ENCODE data around the gene GSTP1. TPM values are rescaled to one million over a fixed set of nuclear protein-coding genes. Genes with fewer than 3 reads are reported as not detected.

Gene GSTP1
- total and polyA plus RNA-seq, 2 of the 8 experiments (the other 6 are each of a cell fraction or from before 2014, with no cell fraction given), result 1,454 to 3,329 TPM

GRCh38 chr11:67608486-67608885, 24.9 kb downstream of the GSTP1 start:
- DNase-seq (ENCODE audit: low read depth in 1 of 2, low spot score in 2 of 2), result no peak
- H4K91ac ChIP-seq (replicated peaks; ENCODE audit: insufficient read length, low read length), result no peak overlapping the region
- H2BK20ac ChIP-seq (ENCODE audit: low read length), result no peak overlapping the region
- H2BK120ac ChIP-seq (replicated peaks; ENCODE audit: low read depth, low read length), result no peak overlapping the region
- H3K56ac ChIP-seq (replicated peaks; ENCODE audit: insufficient read length, low read depth, low read length), result no peak overlapping the region
- H3K4me2 ChIP-seq (ENCODE audit: insufficient read depth in 1 of 2, low read depth in 2 of 2, low read length in 2 of 2), result no peak overlapping the region
- H4K5ac ChIP-seq (ENCODE audit: insufficient read length, low read depth, low read length), result no peak overlapping the region
- no peak overlapping the region for H3K4me3 ChIP-seq (ENCODE audit: extremely low read depth in 1 of 4, insufficient read depth in 2 of 4, low read depth in 3 of 4, low read length in 4 of 4)
- CTCF ChIA-PET (ENCODE audit: partially characterized antibody), result interaction anchor here (0.6 to 1.9 kb wide), 10 partner anchors 8 to 159 kb away, joined by 3 to 7 read pairs (median 4); no protein-coding TSS in a partner anchor
- TF ChIP-seq NANOG (IDR thresholded peaks at IDR 0.05; ENCODE audit: insufficient read depth, low read depth, low read length, poor library complexity, severe bottlenecking) (no peak), JUND (IDR thresholded peaks at IDR 0.05; ENCODE audit: low read length) (no peak), GTF2F1 (IDR thresholded peaks at IDR 0.05; ENCODE audit: borderline replicate concordance, low read depth, low read length) (no peak), TAF7 (optimal IDR thresholded peaks at IDR 0.05; ENCODE audit: borderline replicate concordance, low read depth, low read length) (no peak), YY1 (IDR thresholded peaks at IDR 0.05; ENCODE audit: low read depth, low read length) (no peak), KDM1A (IDR thresholded peaks at IDR 0.05; ENCODE audit: borderline replicate concordance, low read length) (no peak), FOSL1 (IDR thresholded peaks at IDR 0.05; ENCODE audit: insufficient read depth, low read depth, low read length) (no peak), RFX5 (IDR thresholded peaks at IDR 0.05; ENCODE audit: borderline replicate concordance, low read depth, low read length) (no peak), SRF (IDR thresholded peaks at IDR 0.05; ENCODE audit: low read depth, low read length) (no peak), TEAD4 (IDR thresholded peaks at IDR 0.05; ENCODE audit: low read depth, low read length) (no peak), BCL11A (IDR thresholded peaks at IDR 0.05; ENCODE audit: low read depth in 2 of 2, low read length in 2 of 2) (no peak), EZH2 (IDR thresholded peaks at IDR 0.05; ENCODE audit: low read depth, low read length, severe bottlenecking) (no peak), MAFK (IDR thresholded peaks at IDR 0.05; ENCODE audit: low read depth, low read length) (no peak)
- no peak overlapping the region for H3K23ac ChIP-seq (ENCODE audit: insufficient read length)
- 92% methylated on average over 8 of the region's 8 CpGs; no CpG with 5 or more reads in 1 of the 2 experiments for WGBS, 2 experiments (ENCODE audit: extremely low coverage in 1 of 2, insufficient coverage in 1 of 2, insufficient read length in 1 of 2, insufficient replicate concordance in 2 of 2, low coverage in 1 of 2, low lambda C conversion rate in 2 of 2, missing lambda C conversion rate in 1 of 2)
- no peaks in the 10 kb centered on the region for H3K9me3 ChIP-seq (ENCODE audit: insufficient read depth in 2 of 2, low read depth in 1 of 2, low read length in 1 of 2)
- no peak overlapping the region for H3K9ac ChIP-seq (replicated peaks in 1 of 4; ENCODE audit: extremely low read depth in 1 of 4, low read depth in 3 of 4, low read length in 3 of 4)
- no peak for FAIRE-seq
- no peak overlapping the region for H3K4ac ChIP-seq (replicated peaks; ENCODE audit: insufficient read length, low read depth, low read length)
- H3K27me3 ChIP-seq (replicated peaks in 1 of 4; ENCODE audit: control insufficient read depth in 3 of 4, extremely low read depth in 1 of 4, insufficient read depth in 3 of 4, low read length in 3 of 4), result peaks cover 0 to 4% (median 0%) of the 10 kb centered on the region in 4 experiments; a peak in 2 of 7 replicates
- peaks cover 5 to 19% (median 12%) of the 10 kb centered on the region in 4 experiments; a peak in 7 of 8 replicates for H3K36me3 ChIP-seq (ENCODE audit: control insufficient read depth in 2 of 4, insufficient read depth in 4 of 4, low read length in 3 of 4)
- H2BK5ac ChIP-seq (ENCODE audit: low read depth, low read length), result no peak overlapping the region
- POLR2A ChIA-PET (ENCODE audit: partially characterized antibody), result interaction anchor here (0.9 to 2.7 kb wide), 8 partner anchors 11 to 25 kb away, joined by 3 to 17 read pairs (median 4); partner anchors contain the start of gene GSTP1
- H2BK15ac ChIP-seq (ENCODE audit: low read length), result no peak overlapping the region
- peaks cover 0 to 8% of the 10 kb centered on the region in 2 experiments; a peak in 1 of 4 replicates for H3K79me2 ChIP-seq (ENCODE audit: control insufficient read depth in 1 of 2, insufficient read depth in 2 of 2, low read length in 2 of 2)
- H3K23me2 ChIP-seq (ENCODE audit: low read depth, low read length), result peaks cover 9% of the 10 kb centered on the region; the same call in 1 of the 2 replicates
- H3K79me1 ChIP-seq (ENCODE audit: low read depth, low read length), result no peaks in the 10 kb centered on the region
- H2AFZ ChIP-seq (ENCODE audit: low read length), result no peak overlapping the region
- H3K18ac ChIP-seq (ENCODE audit: extremely low read depth, low read length), result no peak overlapping the region
- H3K4me1 ChIP-seq (replicated peaks in 1 of 4; ENCODE audit: control insufficient read depth in 3 of 4, insufficient read depth in 4 of 4, low read length in 3 of 4), result peaks cover 5 to 25% (median 16%) of the 10 kb centered on the region in 4 experiments
- H2AK5ac ChIP-seq (ENCODE audit: low read depth, low read length), result no peak overlapping the region
- no peak overlapping the region for H3K27ac ChIP-seq (ENCODE audit: low read depth, low read length)
- H2BK12ac ChIP-seq (ENCODE audit: low read depth, low read length), result no peak overlapping the region
- peaks cover 0 to 4% of the 10 kb centered on the region in 2 experiments for H4K20me1 ChIP-seq (replicated peaks in 1 of 2; ENCODE audit: control insufficient read depth in 1 of 2, insufficient read depth in 2 of 2, low read length in 2 of 2)
- no peak overlapping the region for H4K8ac ChIP-seq (ENCODE audit: extremely low read depth, insufficient read depth, low read length)
- no peak overlapping the region for H3K14ac ChIP-seq (ENCODE audit: insufficient read length)
